NOMO-1 (cell line): Measurements from ENCODE around the gene RAB44.

Experiments used
- DNase-seq, 2 experiments: peaks; one replicate each; lab custom pipeline; 2025; ENCODE audit not compliant: unreplicated experiment in 2 of 2; lab: John Stamatoyannopoulos, UW

Gene RAB44

DNA sequence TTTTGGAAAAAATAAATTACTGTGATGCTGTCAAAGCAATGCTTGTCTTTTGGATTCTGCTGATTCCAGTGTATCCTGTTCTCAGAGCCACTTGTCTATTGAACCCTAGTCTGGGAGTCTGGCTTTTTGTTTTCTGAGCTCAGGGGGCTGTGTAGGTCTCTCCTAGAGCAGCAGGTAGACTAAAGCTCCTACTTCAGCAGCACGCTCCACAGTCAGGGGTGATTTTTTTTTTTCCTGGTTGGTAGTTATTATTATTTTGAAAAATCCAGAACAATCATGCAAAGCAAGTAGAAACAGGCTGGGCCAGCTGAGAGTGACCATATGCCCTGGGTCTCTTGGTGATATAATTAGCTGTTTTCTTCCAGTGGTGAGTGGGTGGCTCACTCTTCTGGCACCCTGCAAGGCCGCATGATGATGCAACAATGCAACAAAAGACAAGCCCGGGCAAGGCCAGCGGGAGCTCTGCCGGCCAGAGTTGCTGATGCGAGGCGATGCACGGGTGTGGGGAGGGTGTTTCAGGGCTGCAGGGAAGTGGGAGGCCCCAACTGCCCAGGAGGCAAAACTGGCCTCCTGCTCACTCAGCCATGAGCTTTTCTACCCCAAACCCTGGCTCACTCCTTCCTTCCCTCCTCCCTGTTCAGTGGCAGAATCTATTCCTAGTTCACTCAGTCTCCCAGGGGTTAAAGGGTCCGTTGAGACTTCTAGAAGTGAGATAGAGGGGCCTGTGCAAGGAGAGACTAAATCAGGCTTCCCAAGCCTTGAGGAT is 30.6 kb upstream of the RAB44 start:
- peak; percentile 80 to 93 for DNase-seq

DNA sequence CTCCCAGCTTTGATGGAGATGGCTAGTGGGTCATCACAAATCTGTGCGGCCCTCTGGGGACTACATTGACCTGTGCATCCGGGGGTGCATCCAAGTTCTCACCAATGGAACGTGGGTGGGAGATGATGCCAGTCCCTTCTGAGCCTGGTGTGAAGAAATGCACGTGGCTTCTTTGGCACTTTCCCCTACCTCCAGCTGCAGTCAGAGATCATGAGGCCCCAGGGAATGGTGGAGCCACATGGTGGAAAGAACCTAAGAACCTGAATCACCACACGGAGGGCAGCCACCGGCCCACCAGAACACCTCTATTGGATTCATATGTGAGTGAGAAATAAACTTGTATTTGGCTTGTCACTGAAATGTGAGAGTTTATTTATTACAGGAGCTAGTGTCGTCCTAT is 29.0 kb upstream of the RAB44 start:
- DNase-seq = no peak

DNA sequence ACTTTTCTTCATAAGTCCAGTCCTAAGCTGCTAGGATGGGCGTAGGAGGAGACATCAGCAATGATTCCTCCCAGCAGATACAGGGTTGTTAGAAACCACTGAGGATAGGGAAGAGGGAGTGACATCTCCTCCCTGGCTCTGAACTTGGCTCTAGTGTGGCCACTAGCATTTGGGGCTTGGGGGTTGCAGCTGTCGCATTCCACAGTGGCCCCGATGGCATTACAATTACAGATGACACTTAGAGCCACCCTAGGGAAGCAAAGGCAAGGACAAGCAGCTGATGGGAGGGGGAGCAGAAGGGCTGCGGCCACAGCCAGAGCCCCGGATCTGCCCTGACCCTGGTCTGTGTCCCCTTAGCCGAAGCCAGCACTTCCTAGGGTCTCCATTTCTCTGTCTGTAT is 28.6 kb upstream of the RAB44 start:
- no peak for DNase-seq

- no peak for DNase-seq
Observed at GRCh38 chr6:36670271-36670670, 27.4 kb upstream of the RAB44 start.

GRCh38 chr6:36671687-36672375 is 25.8 kb upstream of the RAB44 start:
- no peak for DNase-seq

DNA sequence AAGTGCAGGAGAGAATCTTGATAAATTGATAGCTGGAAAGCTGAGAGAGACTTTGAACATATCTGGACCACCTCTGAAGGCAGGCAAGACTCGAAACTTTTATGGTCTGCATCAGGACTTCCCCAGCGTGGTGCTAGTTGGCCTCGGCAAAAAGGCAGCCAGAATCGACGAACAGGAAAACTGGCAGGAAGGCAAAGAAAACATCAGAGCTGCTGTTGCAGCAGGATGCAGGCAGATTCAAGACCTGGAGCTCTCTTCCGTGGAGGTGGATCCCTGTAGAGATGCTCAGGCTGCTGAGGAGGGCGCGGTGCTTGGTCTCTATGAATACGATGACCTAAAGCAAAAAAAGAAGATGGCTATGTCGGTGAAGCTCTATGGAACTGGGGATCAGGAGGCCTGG is 23.7 kb upstream of the RAB44 start:
- no peak for DNase-seq

DNA sequence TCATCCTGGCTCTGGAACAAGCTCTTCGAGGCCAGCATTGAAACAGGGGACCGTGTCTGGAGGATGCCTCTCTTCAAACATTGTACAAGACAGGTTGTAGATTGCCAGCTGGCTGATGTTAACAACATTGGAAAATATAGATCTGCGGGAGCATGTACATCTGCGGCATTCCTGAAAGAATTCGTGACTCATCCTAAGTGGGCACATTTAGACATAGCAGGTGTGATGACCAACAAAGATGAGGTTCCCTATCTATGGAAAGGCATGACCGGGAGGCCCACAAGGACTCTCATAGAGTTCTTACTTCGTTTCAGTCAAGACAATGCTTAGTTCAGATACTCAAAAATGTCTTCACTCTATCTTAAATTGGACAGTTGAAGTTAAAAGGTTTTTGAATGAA is 22.7 kb upstream of the RAB44 start:
- DNase-seq = no peak

DNA sequence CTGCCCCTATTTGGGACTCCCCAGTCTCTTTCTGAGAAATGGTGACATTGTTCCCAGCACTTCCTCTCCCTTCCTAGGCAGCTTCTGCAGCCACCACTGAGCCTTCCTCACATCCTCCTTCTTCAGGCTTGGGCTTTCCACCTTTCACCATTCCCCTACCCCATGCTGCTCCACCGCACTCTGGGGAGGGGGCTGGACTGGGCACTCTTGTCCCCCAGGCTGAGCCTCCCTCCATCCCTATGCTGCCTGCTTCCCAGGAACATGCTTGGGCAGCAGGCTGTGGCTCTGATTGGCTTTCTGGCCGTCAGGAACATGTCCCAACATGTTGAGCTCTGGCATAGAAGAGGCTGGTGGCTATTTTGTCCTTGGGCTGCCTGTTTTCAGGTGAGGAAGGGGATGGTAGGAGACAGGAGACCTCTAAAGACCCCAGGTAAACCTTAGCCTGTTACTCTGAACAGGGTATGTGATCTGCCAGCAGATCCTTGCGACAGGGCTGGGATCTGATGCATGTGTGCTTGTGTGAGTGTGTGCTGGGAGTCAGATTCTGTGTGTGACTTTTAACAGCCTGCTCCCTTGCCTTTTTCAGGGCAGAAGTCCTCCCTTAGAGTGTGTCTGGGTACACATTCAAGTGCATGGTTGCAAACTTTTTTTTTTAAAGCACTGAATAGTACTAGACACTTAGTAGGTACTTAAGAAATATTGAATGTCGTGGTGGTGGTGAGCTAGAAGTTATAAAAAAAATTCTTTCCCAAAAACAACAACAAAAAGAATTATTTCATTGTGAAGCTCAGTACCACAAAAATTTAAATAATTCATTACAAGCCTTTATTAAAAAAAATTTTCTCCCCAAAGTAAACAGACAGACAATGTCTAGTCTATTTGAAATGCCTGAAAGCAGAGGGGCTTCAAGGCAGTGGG is 21.2 kb upstream of the RAB44 start:
- DNase-seq = no peak

- DNase-seq = no peak
Observed at GRCh38 chr6:36677059-36677749, 20.4 kb upstream of the RAB44 start.

DNA sequence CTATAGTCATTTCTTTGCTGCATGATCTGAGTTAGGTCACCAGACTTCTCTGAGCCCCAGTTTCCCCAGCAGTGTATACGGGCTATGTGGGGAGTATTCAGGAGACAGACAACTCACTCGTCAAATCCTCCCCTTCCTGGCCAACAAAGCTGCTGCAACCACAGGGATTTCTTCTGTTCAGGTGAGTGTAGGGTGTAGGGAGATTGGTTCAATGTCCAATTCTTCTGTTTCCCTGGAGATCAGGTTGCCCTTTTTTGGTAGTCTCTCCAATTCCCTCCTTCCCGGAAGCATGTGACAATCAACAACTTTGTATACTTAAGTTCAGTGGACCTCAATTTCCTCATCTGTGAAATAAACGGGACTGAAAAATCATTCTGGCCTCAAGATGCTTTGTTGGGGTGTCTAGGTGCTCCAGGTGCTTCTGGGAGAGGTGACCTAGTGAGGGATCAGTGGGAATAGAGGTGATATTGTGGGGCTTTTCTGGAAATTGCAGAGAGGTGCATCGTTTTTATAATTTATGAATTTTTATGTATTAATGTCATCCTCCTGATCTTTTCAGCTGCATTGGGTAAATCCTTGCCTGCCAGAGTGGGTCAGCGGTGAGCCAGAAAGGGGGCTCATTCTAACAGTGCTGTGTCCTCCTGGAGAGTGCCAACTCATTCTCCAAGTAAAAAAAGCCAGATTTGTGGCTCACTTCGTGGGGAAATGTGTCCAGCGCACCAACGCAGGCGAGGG is 19.7 kb upstream of the RAB44 start:
- DNase-seq = no peak

DNA sequence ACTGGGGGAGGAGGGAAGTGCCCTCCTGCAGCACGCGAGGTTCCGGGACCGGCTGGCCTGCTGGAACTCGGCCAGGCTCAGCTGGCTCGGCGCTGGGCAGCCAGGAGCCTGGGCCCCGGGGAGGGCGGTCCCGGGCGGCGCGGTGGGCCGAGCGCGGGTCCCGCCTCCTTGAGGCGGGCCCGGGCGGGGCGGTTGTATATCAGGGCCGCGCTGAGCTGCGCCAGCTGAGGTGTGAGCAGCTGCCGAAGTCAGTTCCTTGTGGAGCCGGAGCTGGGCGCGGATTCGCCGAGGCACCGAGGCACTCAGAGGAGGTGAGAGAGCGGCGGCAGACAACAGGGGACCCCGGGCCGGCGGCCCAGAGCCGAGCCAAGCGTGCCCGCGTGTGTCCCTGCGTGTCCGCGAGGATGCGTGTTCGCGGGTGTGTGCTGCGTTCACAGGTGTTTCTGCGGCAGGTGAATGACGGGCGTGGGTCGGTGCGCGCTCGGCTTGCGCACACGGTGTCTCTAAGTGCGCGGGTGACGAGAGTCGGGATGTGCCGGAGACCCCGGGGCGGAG is 19.1 kb upstream of the RAB44 start, which contains the start of gene CDKN1A:
Gene CDKN1A (plus strand): TSS at position 227 of the 555 bp plus-strand sequence. CDS start 5,388 bp downstream, outside the sequence.
- DNase-seq = peak; percentile 86 to 93

GRCh38 chr6:36679043-36679833 is 18.4 kb upstream of the RAB44 start:
- DNase-seq = no peak

- peak; percentile 56 to 75 for DNase-seq
Observed at GRCh38 chr6:36682328-36683144, 15.1 kb upstream of the RAB44 start.

DNA sequence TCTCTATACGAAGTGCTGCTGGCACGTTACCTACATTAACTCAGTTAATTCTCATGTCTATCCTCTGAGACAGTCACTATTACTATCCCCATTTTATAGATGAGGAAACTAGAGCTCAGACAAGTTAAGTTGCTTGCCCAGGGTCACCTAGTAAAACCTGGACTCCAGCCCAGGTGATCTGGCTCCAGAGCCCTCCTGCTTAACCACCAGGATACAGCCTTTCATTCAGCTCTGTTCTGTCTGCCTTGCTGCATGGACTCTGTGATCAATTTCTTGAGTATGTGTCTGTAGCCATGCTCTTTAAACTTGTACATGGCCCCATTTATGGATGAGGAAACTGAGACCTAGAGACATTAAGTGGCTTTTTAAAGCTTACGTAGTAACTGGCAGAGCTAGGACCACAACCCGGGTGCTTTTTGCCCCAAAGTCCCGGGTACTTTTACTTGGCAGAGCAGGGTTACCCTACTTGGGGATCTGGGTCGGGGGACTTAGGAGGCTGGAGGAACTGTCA is 14.4 kb upstream of the RAB44 start:
- DNase-seq = no peak

DNA sequence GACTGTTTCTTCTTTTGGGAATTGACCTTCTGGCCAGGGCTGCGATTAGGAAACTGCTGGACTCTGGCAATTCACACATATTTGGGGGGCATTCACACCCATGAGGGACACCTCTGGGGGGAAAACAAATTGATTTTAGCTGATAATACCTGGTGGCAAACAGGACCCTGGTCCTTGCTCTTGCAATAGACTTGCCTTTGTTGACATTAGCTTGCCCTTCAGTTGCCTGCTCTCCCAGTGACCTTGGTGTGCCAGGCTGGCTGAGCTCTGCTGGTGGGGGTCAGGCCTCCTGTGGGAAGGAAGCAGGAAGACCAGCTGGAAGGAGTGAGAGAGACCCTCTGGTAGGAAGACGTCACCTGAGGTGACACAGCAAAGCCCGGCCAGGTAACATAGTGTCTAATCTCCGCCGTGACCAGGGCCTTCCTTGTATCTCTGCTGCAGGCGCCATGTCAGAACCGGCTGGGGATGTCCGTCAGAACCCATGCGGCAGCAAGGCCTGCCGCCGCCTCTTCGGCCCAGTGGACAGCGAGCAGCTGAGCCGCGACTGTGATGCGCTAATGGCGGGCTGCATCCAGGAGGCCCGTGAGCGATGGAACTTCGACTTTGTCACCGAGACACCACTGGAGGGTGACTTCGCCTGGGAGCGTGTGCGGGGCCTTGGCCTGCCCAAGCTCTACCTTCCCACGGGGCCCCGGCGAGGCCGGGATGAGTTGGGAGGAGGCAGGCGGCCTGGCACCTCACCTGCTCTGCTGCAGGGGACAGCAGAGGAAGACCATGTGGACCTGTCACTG is 13.8 kb upstream of the RAB44 start:
- DNase-seq = no peak

DNA sequence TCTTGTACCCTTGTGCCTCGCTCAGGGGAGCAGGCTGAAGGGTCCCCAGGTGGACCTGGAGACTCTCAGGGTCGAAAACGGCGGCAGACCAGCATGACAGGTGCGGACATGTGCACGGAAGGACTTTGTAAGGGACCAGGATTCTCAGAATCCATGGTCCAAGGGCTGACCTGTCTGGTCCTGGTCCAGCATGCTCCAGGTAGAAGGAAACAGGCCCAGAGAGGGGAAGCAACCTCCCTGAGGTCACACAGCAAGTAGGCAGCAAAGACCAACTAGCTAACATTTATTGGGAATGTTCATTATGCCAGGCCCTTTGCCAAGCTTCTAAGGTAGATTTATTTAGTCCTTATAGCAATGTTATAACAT is 13.2 kb upstream of the RAB44 start:
- DNase-seq = no peak
